B cell (primary cell): ENCODE results near the gene CCR3.

Source experiments
- EZH2 ChIP-seq: IDR thresholded peaks from 2 replicates; pipeline ENCODE4 v1.6.1; 2012; ENCODE audit warnings: borderline replicate concordance, low read depth, mild to moderate bottlenecking, moderate library complexity, low read length; ENCODE audit not compliant: insufficient read depth, poor library complexity, severe bottlenecking
- TF ChIP-seq, protein P1 (sequence below): fragments of 200-600 bp; IDR thresholded peaks from one replicate; pipeline ENCODE4 v1.8.0; 2022; ENCODE audit warnings: antibody characterized with exemption, mild to moderate bottlenecking

DNA sequence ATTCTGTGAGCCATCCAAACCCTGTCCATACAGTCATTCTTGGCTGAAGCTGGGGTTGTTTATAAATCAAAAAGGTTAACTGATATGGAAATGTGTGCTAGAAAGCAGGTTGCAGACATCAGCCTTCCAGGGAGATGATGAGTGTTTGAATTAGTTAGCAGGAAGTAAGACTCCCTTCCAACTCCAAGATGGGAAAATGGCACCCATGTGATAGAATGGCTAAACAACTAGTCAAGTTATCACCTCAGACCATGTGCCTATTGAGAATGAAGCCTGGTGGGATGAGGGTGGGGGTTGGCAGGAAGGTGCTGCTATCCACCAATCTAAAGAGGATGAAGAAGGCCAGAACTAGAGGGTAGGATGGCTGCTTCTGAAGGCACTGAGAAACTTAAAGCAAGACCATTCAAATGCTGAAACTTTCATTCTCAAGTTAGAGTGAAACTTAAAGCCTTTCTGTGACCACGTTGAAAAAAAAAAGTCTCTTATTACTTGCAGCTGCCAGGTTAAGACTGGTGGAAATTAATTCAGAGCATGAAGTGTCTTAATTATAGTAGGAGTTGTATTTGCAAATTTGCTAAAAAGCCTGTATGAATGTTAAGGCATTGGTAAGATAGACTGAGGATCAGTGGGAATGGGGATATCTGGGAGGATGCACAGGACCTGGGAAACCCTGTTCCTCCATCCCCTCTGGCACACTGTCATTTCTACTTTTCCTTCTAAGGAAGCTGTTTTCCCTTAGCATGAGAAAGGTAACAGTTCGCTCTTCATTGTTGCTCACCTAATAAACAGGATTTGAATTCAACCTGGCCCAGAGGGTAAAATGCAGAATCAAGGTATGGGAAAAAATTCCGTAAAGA, 36.8 kb downstream of the CCR3 start:
- TF ChIP-seq, protein P1, sequence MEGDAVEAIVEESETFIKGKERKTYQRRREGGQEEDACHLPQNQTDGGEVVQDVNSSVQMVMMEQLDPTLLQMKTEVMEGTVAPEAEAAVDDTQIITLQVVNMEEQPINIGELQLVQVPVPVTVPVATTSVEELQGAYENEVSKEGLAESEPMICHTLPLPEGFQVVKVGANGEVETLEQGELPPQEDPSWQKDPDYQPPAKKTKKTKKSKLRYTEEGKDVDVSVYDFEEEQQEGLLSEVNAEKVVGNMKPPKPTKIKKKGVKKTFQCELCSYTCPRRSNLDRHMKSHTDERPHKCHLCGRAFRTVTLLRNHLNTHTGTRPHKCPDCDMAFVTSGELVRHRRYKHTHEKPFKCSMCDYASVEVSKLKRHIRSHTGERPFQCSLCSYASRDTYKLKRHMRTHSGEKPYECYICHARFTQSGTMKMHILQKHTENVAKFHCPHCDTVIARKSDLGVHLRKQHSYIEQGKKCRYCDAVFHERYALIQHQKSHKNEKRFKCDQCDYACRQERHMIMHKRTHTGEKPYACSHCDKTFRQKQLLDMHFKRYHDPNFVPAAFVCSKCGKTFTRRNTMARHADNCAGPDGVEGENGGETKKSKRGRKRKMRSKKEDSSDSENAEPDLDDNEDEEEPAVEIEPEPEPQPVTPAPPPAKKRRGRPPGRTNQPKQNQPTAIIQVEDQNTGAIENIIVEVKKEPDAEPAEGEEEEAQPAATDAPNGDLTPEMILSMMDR: no peak
- no peak for TF ChIP-seq EZH2
